ENCODE data around the gene PARL.

PARL gene

GRCh38 chr3:183911087-183911486, 26.4 kb upstream of the PARL start:
- no peak for TF ChIP-seq CTCF (IDR thresholded peaks at IDR 0.05; ENCODE audit: insufficient read depth, low read length, poor library complexity, severe bottlenecking)
- no peak for DNase-seq (ENCODE audit: extremely low read depth, insufficient read length)
- H3K4me3 ChIP-seq (replicated peaks; ENCODE audit: low read depth, low read length): no peak overlapping the region
- H3K36me3 ChIP-seq (ENCODE audit: control insufficient read depth, insufficient read depth, low read length): no peaks in the 10 kb centered on the region
- H3K27me3 ChIP-seq (replicated peaks; ENCODE audit: control insufficient read depth, insufficient read depth, low read length): no peaks in the 10 kb centered on the region

GRCh38 chr3:183909030-183909600, 24.4 kb upstream of the PARL start:
- no peak for DNase-seq (ENCODE audit: extremely low read depth, insufficient read length)
- Histone ChIP-seq H3K4me3 (replicated peaks; ENCODE audit: low read depth, low read length) (no peak overlapping the region), H3K27me3 (replicated peaks; ENCODE audit: control insufficient read depth, insufficient read depth, low read length) (no peaks in the 10 kb centered on the region), H3K36me3 (ENCODE audit: control insufficient read depth, insufficient read depth, low read length) (no peaks in the 10 kb centered on the region)
- no peak for TF ChIP-seq CTCF (IDR thresholded peaks at IDR 0.05; ENCODE audit: insufficient read depth, low read length, poor library complexity, severe bottlenecking)

GRCh38 chr3:183907911-183908331, 23.2 kb upstream of the PARL start:
- DNase-seq (ENCODE audit: extremely low read depth, insufficient read length): no peak
- Histone ChIP-seq H3K4me3 (replicated peaks; ENCODE audit: low read depth, low read length) (no peak overlapping the region), H3K36me3 (ENCODE audit: control insufficient read depth, insufficient read depth, low read length) (no peaks in the 10 kb centered on the region), H3K27me3 (replicated peaks; ENCODE audit: control insufficient read depth, insufficient read depth, low read length) (no peaks in the 10 kb centered on the region)
- TF ChIP-seq CTCF (IDR thresholded peaks at IDR 0.05; ENCODE audit: insufficient read depth, low read length, poor library complexity, severe bottlenecking): no peak

- H3K4me3 ChIP-seq (replicated peaks; ENCODE audit: low read depth, low read length): no peak overlapping the region
- no peak for TF ChIP-seq CTCF (IDR thresholded peaks at IDR 0.05; ENCODE audit: insufficient read depth, low read length, poor library complexity, severe bottlenecking)
- DNase-seq (ENCODE audit: extremely low read depth, insufficient read length): no peak
- no peaks in the 10 kb centered on the region for H3K27me3 ChIP-seq (replicated peaks; ENCODE audit: control insufficient read depth, insufficient read depth, low read length)
- H3K36me3 ChIP-seq (ENCODE audit: control insufficient read depth, insufficient read depth, low read length): no peaks in the 10 kb centered on the region
Observed at GRCh38 chr3:183907176-183907575, 22.5 kb upstream of the PARL start.

GRCh38 chr3:183906234-183906921, 21.7 kb upstream of the PARL start:
- no peak for DNase-seq (ENCODE audit: extremely low read depth, insufficient read length)
- H3K36me3 ChIP-seq (ENCODE audit: control insufficient read depth, insufficient read depth, low read length): no peaks in the 10 kb centered on the region
- no peak overlapping the region for H3K4me3 ChIP-seq (replicated peaks; ENCODE audit: low read depth, low read length)
- TF ChIP-seq CTCF (IDR thresholded peaks at IDR 0.05; ENCODE audit: insufficient read depth, low read length, poor library complexity, severe bottlenecking): no peak
- H3K27me3 ChIP-seq (replicated peaks; ENCODE audit: control insufficient read depth, insufficient read depth, low read length): no peaks in the 10 kb centered on the region
